Posterior cingulate gyrus (tissue), 11 donors: ENCODE measurements around the gene DOK7.

Experiments used
- DNase-seq, 10 donors: peaks; one replicate each; pipeline versions ENCODE4 v3.0.0 to v3.0.0-alpha.2; 2020 to 2021; ENCODE audit warnings: mixed read lengths in 3 of 10
- intact Hi-C: fragments of 100-400 bp; cut with DNase I; formaldehyde crosslinking; loops from one replicate; pipeline ENCODE4 v1.15.1; 2023

The DOK7 gene

GRCh38 chr4:3426465-3427133 lies 36.5 kb upstream of the DOK7 start:
- intact Hi-C loops, result no loop called here

GRCh38 chr4:3427134-3427476 lies 36.0 kb upstream of the DOK7 start:
- intact Hi-C loops, result no loop called here
- DNase-seq, result peak in 1 of 10 donors; percentile 77

More at GRCh38 chr4:3426465-3427133, 36.5 kb upstream of the DOK7 start:
- no peak for DNase-seq

GRCh38 chr4:3427706-3428446 lies 35.2 kb upstream of the DOK7 start:
- DNase-seq, result no peak
- intact Hi-C loops, result no loop called here

DNA sequence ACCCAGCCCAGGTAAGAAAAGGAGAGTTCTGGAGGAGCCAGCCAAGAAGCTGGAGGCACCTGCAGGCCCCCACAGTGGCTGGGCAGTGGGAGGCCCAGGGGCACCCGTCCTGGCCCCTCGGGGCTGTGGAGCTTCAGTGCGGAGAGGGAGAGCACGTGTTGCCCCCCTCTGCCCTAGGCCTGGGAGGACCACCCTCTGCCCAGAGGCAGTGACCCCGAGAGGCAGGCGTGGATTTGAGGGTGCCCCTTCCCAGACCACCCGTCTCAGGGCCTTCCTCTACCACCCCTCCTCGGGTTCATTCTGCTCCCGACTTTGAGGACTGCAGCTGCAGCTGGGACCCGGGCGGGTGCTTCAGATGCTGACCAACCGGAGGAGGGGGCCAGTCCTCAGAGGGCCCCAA lies 33.5 kb upstream of the DOK7 start:
- no peak for DNase-seq
- intact Hi-C loops, result no loop called here

DNA sequence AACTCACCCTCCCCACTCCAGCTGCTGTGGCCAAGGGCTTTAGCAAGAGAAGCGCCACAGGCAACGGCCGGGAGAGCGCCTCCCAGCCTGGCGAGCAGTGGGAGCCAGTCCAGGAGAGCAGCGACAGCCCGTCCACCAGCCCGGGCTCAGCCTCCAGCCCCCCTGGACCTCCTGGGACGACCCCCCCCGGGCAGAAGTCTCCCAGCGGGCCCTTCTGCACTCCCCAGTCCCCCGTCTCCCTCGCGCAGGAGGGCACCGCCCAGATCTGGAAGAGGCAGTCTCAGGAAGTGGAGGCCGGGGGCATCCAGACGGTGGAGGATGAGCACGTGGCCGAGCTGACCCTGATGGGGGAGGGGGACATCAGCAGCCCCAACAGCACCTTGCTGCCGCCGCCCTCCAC lies 32.6 kb upstream of the DOK7 start:
- no peak for DNase-seq
- intact Hi-C loops, result no loop called here

DNA sequence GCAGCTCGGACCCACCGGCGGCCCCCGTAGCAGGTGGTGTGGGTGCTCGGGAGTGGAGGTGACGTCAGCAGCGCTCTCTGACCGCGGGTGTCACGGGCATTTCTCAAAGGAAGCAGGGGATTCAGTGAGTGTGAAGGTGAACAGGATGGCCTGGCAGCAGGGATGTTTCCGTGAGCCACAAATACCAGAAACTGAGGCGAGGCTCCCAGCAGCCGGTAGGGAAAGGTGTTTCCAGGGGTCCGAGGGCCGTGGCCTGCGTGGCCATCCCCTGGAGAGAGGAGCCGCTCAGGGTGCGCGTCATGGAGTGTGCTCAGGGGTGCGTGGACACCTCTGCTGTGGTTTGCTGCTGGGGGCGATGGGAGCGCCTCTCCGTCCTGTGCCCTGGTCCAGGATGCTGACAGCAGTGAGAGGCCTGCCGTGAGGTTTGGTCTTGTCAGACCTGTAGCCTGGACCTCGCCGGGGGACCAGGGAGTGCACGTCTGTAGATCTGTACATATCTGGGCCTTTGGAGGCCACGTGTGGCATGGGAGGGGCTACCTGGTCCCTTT lies 31.6 kb upstream of the DOK7 start:
- DNase-seq, result no peak
- intact Hi-C loops, result no loop called here

DNA sequence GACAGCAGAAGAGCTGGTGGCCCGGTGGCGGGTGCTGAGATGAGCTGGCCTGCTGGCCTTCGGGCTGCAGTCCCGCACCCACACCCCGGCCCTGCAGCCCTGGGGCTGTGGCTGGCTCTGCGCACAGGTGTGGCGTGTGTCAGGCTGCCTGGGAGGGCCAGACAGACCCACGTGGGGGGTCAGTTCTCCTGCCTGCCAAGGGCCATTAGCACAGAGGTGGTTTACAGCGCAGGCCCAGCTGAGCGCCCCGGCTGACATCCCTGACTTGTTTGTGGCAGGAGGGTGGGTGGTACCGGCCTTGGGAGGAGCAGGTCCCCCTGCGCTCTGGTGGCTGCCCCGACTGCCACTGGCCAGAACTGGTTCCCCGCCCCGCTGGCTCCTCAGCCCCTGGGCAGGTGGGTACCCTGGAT lies 30.7 kb upstream of the DOK7 start:
- peak in 2 of 10 donors; percentile 62 to 77 for DNase-seq

GRCh38 chr4:3433138-3433869 lies 29.8 kb upstream of the DOK7 start:
- intact Hi-C loops, result no loop called here
- DNase-seq, result peak in 2 of 10 donors; percentile 67 to 70

More for the DNA sequence above, 30.7 kb upstream of the DOK7 start:
- intact Hi-C loops, result no loop called here

- DNase-seq, result peak in 3 of 10 donors; percentile 12 to 77 (median 56)
- intact Hi-C loops, result no loop called here
Measured at GRCh38 chr4:3434881-3435685, 28.0 kb upstream of the DOK7 start.

- intact Hi-C loops, result no loop called here
- peak in 2 of 10 donors; percentile 15 to 64 for DNase-seq
Measured at GRCh38 chr4:3435686-3435956, 27.5 kb upstream of the DOK7 start.

DNA sequence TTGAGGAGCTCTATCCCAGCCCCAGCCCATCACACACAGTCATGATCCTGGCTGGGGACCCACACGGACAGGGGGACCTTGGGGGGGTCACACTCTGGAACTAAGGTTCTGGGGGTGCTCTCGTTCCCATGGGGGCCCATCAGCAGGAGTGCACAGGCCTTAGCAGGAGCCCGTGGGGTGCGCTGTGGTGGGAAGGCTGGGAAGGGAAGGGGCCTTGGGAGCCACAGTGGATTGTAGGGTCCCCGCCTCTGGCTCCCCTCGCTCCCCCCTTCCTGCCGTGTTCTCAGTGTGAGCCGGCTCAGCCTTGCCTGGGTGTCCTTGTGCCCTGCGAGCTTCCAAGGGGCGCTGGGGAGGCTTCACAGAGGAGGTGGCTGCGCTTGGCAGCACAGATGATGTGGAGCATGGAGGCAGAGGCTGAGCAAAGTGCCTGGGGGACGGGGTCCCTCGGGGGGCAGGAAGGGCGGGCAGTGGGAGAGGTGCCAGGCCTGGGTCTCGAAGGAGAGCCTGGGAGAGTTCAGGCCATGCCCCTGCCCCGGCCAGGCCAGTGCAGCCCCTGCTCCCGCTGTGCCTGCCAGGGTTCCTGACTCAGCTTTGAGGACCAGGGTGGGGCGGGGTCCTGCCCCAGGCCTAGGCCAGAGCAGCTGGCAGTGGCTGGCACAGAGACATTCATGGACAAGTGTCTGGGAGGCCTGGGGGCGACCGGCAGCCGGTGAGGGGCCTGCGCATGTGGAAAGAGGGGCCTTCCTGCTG lies 26.9 kb upstream of the DOK7 start:
- DNase-seq, result peak in 4 of 10 donors; percentile 29 to 83 (median 69)
- intact Hi-C loops, result no loop called here

DNA sequence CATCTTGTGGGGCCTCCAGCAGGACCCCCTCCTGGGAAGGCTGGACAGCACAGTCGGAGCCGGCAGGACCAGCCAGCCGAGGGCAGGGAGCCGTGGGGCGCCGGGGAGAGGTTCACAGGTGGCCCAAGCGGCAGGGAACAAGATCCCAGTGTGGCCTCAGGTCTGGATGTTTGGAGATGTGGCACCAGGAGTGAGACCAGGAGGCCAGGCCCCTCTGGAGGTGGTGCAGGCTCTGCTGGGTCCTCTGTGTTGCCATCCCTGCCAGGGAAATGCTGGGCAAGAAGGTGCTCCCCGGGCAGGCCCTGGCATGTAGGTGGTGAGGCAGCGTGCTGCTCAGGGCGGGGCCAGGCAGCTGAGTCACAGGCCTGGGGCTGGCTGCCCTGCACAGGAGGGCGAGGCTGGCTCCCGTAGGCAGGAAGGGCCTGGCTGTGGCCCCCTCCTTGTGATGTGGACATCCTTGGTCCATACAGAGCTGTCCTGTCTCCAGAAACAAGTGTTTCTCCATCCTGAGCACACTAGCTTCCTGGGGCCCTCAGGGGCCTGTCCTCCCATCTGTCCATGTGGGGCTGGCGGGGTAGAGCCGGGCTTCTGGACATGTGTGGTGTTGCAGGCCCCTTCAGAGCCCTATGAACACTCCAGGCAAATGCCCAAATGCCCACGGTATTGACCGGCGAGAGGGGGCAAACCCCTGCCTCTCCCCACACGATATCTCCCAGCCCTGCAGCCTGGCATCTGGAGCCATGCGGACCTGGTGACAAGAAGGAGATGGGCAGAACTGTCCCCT lies 26.1 kb upstream of the DOK7 start:
- DNase-seq, result peak in 3 of 10 donors; percentile 29 to 79 (median 66)
- intact Hi-C loops, result no loop called here

- intact Hi-C loops, result no loop called here
- DNase-seq, result peak in 4 of 10 donors; percentile 25 to 88 (median 64)
Measured at GRCh38 chr4:3437582-3437936, 25.5 kb upstream of the DOK7 start.

DNA sequence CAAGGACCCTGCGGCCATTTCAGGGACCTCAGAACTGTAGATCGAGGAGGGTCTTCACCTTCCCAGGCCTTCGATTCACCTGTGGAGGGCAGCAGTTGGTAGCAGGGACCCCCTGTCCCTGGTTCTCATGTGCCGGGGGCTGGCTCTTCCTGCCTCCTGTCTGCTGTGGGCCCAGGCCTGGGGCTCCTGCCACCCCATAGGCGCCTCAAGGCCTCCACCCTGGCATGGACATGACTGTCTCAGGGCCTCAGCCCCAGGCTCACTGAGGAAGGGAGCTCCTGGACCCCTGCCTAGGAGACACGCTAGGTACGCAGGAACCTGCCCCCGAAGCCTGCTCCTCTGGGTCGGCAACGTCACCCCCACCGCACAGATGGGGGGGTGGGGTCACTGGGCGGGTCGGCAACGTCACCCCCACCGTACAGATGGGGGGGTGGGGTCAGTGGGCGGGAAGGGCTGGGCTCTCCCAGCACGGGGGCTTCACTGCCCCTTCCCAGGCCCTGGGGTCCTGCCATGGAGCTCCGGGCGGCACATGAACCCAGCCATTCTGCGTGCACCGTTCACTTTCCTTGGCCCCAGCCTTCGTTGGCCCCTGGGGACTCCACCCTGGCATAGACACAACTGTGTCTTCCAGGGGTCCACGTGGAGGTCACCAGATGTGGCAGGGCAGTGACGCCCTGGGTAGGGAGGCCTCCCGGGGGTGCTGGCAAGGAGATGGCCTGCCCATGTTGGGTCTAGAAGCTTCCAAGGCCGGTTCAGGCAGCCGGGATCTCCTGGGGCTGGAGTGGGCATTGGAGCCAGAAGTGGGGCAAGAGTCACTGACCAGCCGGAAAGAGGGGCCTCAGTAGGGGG lies 24.9 kb upstream of the DOK7 start:
- peak in 3 of 10 donors; percentile 22 to 78 (median 61) for DNase-seq
- intact Hi-C loops, result no loop called here

GRCh38 chr4:3438847-3439180 lies 24.3 kb upstream of the DOK7 start:
- peak in 2 of 10 donors; percentile 25 to 43 for DNase-seq
- intact Hi-C loops, result no loop called here

DNA sequence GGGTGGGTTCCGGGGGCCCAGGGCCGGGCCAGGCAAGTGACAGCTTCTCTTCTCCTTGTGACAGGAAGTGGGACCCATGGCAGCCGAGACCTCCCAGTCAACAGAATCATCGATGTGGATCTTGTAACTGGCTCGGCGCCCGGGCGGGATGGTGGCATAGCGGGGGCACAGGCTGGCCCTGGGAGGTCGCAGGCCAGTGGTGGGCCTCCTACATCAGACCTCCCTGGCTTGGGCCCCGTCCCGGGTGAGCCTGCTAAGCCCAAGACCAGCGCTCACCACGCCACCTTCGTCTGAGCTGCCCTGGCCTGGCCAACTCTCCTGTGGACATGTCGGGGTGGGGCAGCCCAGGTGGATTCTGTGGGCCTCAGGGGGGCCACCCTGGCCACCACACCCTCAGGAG lies 23.7 kb upstream of the DOK7 start:
- intact Hi-C loops, result no loop called here
- DNase-seq, result peak in 4 of 10 donors; percentile 29 to 88 (median 80)

DNA sequence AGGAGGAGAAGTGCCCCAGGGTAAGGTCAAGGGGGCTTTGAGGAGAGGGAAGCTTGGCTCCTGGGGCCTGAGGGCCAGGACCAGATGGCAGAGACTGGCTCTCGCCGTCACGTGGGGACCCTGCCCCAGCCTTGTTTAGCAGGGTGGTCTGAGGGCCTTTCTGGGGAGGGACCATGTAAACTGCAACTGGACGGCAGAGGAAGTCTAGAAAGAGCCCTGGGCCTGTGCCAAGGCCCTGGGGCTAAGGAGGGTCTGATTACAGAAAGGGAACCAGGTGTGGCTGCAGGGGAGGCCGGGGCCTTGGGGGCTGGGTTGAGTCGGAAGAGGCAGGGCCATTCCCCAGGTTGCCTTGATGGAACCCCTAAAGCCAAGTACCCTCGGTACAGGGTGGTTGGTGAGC lies 23.1 kb upstream of the DOK7 start:
- intact Hi-C loops, result loop anchor here (5.0 to 10.0 kb wide), 2 partner anchors 248 to 335 kb away; no protein-coding TSS in a partner anchor
- peak in 2 of 10 donors; percentile 46 to 58 for DNase-seq

DNA sequence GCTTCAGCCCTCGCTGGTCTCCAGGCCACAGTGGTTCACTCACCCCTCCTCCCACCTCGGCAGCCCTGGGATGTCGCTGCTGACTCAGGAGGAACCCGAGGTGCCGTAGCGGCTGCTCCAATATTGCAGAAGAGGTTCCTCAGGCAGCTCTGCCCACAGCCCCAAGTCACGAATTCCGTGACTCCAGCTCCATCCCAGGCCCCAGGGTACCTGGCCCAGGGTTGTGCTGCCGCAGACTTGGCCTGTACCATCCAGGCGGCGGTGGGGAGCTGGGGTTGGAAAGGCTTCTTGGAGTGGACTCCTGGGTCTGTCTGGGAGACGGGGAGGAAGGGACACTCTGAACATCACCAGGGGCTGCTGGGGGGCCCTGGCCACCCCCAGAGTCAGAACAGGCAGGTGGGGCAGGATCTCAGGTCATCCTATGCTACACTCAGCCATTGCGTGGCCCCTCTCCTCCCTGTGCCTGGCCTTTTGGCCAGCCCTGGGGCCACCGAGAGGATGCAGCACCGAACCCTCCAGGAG lies 22.1 kb upstream of the DOK7 start:
- intact Hi-C loops, result loop anchor here (5.0 to 10.0 kb wide), 2 partner anchors 249 to 336 kb away; no protein-coding TSS in a partner anchor
- DNase-seq, result peak in 3 of 10 donors; percentile 29 to 84 (median 73)
